Measurements from ENCODE around the gene EMCN.
"Not testable (repeated sequence)": the region's sequence is repeated elsewhere in the genome, so short reads cannot be mapped to it uniquely, and the experiment has no call there.

EMCN gene

GRCh38 chr4:100492129-100492528 lies 25.7 kb downstream of the EMCN start:
- DNase-seq: no peak

GRCh38 chr4:100489305-100489704 lies 28.5 kb downstream of the EMCN start:
- DNase-seq: no peak

- no peak for DNase-seq
Measured at GRCh38 chr4:100486496-100486895, 31.3 kb downstream of the EMCN start.

GRCh38 chr4:100483796-100484195 lies 34.0 kb downstream of the EMCN start:
- DNase-seq: no peak

GRCh38 chr4:100479971-100480370 lies 37.9 kb downstream of the EMCN start:
- no peak for DNase-seq

GRCh38 chr4:100469555-100469954 lies 48.3 kb downstream of the EMCN start:
- no peak for DNase-seq

- no peak for DNase-seq
Measured at GRCh38 chr4:100466501-100466900, 51.3 kb downstream of the EMCN start.

GRCh38 chr4:100461807-100462605 lies 55.8 kb downstream of the EMCN start:
- no peak for DNase-seq

- DNase-seq: no peak
Measured at GRCh38 chr4:100450449-100450848, 67.4 kb downstream of the EMCN start.

GRCh38 chr4:100431416-100431815 lies 86.4 kb downstream of the EMCN start:
- DNase-seq: no peak

- DNase-seq: no peak
Measured at GRCh38 chr4:100430451-100430850, 87.4 kb downstream of the EMCN start.

GRCh38 chr4:100429616-100430015 lies 88.2 kb downstream of the EMCN start:
- DNase-seq: no peak

- no peak for DNase-seq
Measured at GRCh38 chr4:100428051-100428450, 89.8 kb downstream of the EMCN start.

- no peak for DNase-seq
Measured at GRCh38 chr4:100424376-100424775, 93.4 kb downstream of the EMCN start.

GRCh38 chr4:100422894-100423293 lies 94.9 kb downstream of the EMCN start:
- DNase-seq: no peak

GRCh38 chr4:100421361-100421978 lies 96.4 kb downstream of the EMCN start:
- peak; percentile 18 for DNase-seq

GRCh38 chr4:100420571-100420970 lies 97.3 kb downstream of the EMCN start:
- no peak for DNase-seq

GRCh38 chr4:100417565-100417964 lies 100.3 kb downstream of the EMCN start:
- DNase-seq: no peak

GRCh38 chr4:100414016-100414790 lies 103.6 kb downstream of the EMCN start:
- DNase-seq: no peak

GRCh38 chr4:100391863-100392262 lies 126.0 kb downstream of the EMCN start:
- no peak for DNase-seq

- DNase-seq: no peak
Measured at GRCh38 chr4:100391086-100391485, 126.7 kb downstream of the EMCN start.

- no peak for DNase-seq
Measured at GRCh38 chr4:100386270-100386669, 131.6 kb downstream of the EMCN start.

- not testable (repeated sequence) for DNase-seq
Measured at GRCh38 chr4:100380401-100380800, 137.4 kb downstream of the EMCN start.

- no peak for DNase-seq
Measured at GRCh38 chr4:100379583-100380105, 138.2 kb downstream of the EMCN start.
